SK-N-SH treated with all-trans-retinoic acid at 6 μM for 48 hours (cell line): ENCODE results near the gene WWC1.

Experiments used
- ATAC-seq: fragments of 200-7000 bp; cut with Tn5 transposase; 3 replicates; pipeline ENCODE4 v1.9.1; 2020; ENCODE audit warnings: mild to moderate bottlenecking, moderate library complexity
- ARNTL ChIP-seq: fragments of 450-650 bp; formaldehyde crosslinking; IDR thresholded peaks from 2 replicates; pipeline ENCODE4 v1.5.0; 2020; ENCODE audit warnings: low read depth, mild to moderate bottlenecking, moderate library complexity, borderline replicate concordance
- BACH2 ChIP-seq: fragments of 250-450 bp; sonication (Bioruptor Pico); IDR thresholded peaks from 2 replicates; pipeline ENCODE4 v1.9.0; 2021; ENCODE audit warnings: mild to moderate bottlenecking, borderline replicate concordance
- CREB5 ChIP-seq: fragments of 250-450 bp; sonication (Bioruptor Pico); IDR thresholded peaks from 2 replicates; pipeline ENCODE4 v1.5.1; 2020; ENCODE audit warnings: low read depth, mild to moderate bottlenecking, moderate library complexity
- CSDC2 ChIP-seq: fragments of 250-450 bp; sonication (Bioruptor Pico); IDR thresholded peaks from 2 replicates; pipeline ENCODE4 v1.5.0; 2020; ENCODE audit warnings: mild to moderate bottlenecking, moderate library complexity
- CSRNP3 ChIP-seq: fragments of 250-450 bp; sonication (Bioruptor Pico); IDR thresholded peaks from 2 replicates; pipeline ENCODE4 v1.5.1; 2021; ENCODE audit warnings: mild to moderate bottlenecking, moderate library complexity
- ESRRG ChIP-seq: fragments of 250-450 bp; sonication (Bioruptor Pico); IDR thresholded peaks from 2 replicates; pipeline ENCODE4 v1.6.1; 2021; ENCODE audit warnings: mild to moderate bottlenecking
- GLIS3 ChIP-seq: fragments of 250-450 bp; sonication (Bioruptor Pico); IDR thresholded peaks from 2 replicates; pipeline ENCODE4 v1.5.0; 2020; ENCODE audit warnings: mild to moderate bottlenecking, moderate library complexity
- ISL1 ChIP-seq: fragments of 250-450 bp; sonication (Bioruptor Pico); IDR thresholded peaks from 2 replicates; pipeline ENCODE4 v2.1.2; 2022; ENCODE audit warnings: mild to moderate bottlenecking, moderate library complexity
- OSR1 ChIP-seq: fragments of 250-450 bp; sonication (Bioruptor Pico); IDR thresholded peaks from 2 replicates; pipeline ENCODE4 v1.8.0; 2022; ENCODE audit warnings: moderate library complexity, mild to moderate bottlenecking, inconsistent platforms
- PPARA ChIP-seq: fragments of 250-450 bp; sonication (Bioruptor Pico); IDR thresholded peaks from 2 replicates; pipeline ENCODE4 v1.5.0; 2020; ENCODE audit warnings: mild to moderate bottlenecking, borderline replicate concordance
- RARB ChIP-seq: fragments of 250-450 bp; sonication (Bioruptor Pico); IDR thresholded peaks from 2 replicates; pipeline ENCODE4 v1.8.0; 2021; ENCODE audit warnings: mild to moderate bottlenecking, moderate library complexity
- SNAI2 ChIP-seq: fragments of 250-450 bp; sonication (Bioruptor Pico); IDR thresholded peaks from 2 replicates; pipeline ENCODE4 v1.5.0; 2020; ENCODE audit warnings: mild to moderate bottlenecking, moderate library complexity
- TCF4 ChIP-seq: fragments of 250-450 bp; sonication (Bioruptor Pico); IDR thresholded peaks from 2 replicates; pipeline ENCODE4 v1.8.0; 2021; ENCODE audit warnings: mild to moderate bottlenecking, moderate library complexity, borderline replicate concordance
- TOX ChIP-seq: fragments of 250-450 bp; sonication (Bioruptor Pico); IDR thresholded peaks from 2 replicates; pipeline ENCODE4 v1.8.0; 2021; ENCODE audit warnings: mild to moderate bottlenecking, moderate library complexity, borderline replicate concordance
- ZC3H10 ChIP-seq: fragments of 250-450 bp; sonication (Bioruptor Pico); IDR thresholded peaks from 2 replicates; pipeline ENCODE4 v1.5.1; 2021; ENCODE audit warnings: mild to moderate bottlenecking, moderate library complexity
- ZFP3 ChIP-seq: fragments of 250-450 bp; sonication (Bioruptor Pico); IDR thresholded peaks from 2 replicates; pipeline ENCODE4 v1.5.0; 2020; ENCODE audit warnings: mild to moderate bottlenecking, moderate library complexity
- ZFP30 ChIP-seq: fragments of 450-650 bp; formaldehyde crosslinking; IDR thresholded peaks from 2 replicates; pipeline ENCODE4 v1.5.0; 2022; ENCODE audit warnings: mild to moderate bottlenecking, moderate library complexity
- ZNF565 ChIP-seq: fragments of 450-650 bp; formaldehyde crosslinking; conservative IDR thresholded peaks from 2 replicates; pipeline ENCODE4 v1.5.0; 2020; ENCODE audit warnings: low read depth, mild to moderate bottlenecking, moderate library complexity
- ZNF70 ChIP-seq: fragments of 450-650 bp; formaldehyde crosslinking; IDR thresholded peaks from 2 replicates; pipeline ENCODE4 v1.5.0; 2020; ENCODE audit warnings: mild to moderate bottlenecking, moderate library complexity
- ZNF8 ChIP-seq: fragments of 450-650 bp; formaldehyde crosslinking; IDR thresholded peaks from 2 replicates; pipeline ENCODE4 v1.5.0; 2020; ENCODE audit warnings: mild to moderate bottlenecking, moderate library complexity
- TF ChIP-seq, protein P1 (sequence below): fragments of 250-450 bp; sonication (Bioruptor Pico); IDR thresholded peaks from 2 replicates; pipeline ENCODE4 v1.8.0; 2021; ENCODE audit warnings: low read depth, mild to moderate bottlenecking, moderate library complexity, borderline replicate concordance
- TF ChIP-seq, protein P2 (sequence below): fragments of 250-450 bp; sonication (Bioruptor Pico); IDR thresholded peaks from 2 replicates; pipeline ENCODE4 v1.8.0; 2020; ENCODE audit warnings: mild to moderate bottlenecking, moderate library complexity, borderline replicate concordance

Gene WWC1

GRCh38 chr5:168317521-168318147, 26.2 kb downstream of the WWC1 start (continued):
- TF ChIP-seq BACH2 (CRISPR knock-in tag): no peak
- TF ChIP-seq SNAI2 (CRISPR knock-in tag): peak; percentile 65; the same call in 1 of the 2 replicates
- 0 out of 2 replicates have a peak, but pooled peaks have one; percentile 38 for TF ChIP-seq RARB (CRISPR knock-in tag)
- TF ChIP-seq ZFP30 (CRISPR knock-in tag): peak; percentile 34; the same call in 1 of the 2 replicates
- peak; percentile 86; the same call in 1 of the 2 replicates for TF ChIP-seq ZFP3
- TF ChIP-seq, protein P1, sequence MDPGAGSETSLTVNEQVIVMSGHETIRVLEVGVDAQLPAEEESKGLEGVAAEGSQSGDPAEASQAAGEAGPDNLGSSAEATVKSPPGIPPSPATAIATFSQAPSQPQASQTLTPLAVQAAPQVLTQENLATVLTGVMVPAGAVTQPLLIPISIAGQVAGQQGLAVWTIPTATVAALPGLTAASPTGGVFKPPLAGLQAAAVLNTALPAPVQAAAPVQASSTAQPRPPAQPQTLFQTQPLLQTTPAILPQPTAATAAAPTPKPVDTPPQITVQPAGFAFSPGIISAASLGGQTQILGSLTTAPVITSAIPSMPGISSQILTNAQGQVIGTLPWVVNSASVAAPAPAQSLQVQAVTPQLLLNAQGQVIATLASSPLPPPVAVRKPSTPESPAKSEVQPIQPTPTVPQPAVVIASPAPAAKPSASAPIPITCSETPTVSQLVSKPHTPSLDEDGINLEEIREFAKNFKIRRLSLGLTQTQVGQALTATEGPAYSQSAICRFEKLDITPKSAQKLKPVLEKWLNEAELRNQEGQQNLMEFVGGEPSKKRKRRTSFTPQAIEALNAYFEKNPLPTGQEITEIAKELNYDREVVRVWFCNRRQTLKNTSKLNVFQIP (CRISPR knock-in tag): 0 out of 2 replicates have a peak, but pooled peaks have one; percentile 27
- TF ChIP-seq CSRNP3 (CRISPR knock-in tag): no peak
- TF ChIP-seq, protein P2, sequence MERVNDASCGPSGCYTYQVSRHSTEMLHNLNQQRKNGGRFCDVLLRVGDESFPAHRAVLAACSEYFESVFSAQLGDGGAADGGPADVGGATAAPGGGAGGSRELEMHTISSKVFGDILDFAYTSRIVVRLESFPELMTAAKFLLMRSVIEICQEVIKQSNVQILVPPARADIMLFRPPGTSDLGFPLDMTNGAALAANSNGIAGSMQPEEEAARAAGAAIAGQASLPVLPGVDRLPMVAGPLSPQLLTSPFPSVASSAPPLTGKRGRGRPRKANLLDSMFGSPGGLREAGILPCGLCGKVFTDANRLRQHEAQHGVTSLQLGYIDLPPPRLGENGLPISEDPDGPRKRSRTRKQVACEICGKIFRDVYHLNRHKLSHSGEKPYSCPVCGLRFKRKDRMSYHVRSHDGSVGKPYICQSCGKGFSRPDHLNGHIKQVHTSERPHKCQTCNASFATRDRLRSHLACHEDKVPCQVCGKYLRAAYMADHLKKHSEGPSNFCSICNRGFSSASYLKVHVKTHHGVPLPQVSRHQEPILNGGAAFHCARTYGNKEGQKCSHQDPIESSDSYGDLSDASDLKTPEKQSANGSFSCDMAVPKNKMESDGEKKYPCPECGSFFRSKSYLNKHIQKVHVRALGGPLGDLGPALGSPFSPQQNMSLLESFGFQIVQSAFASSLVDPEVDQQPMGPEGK (CRISPR knock-in tag): no peak

GRCh38 chr5:168318240-168318639, 26.8 kb downstream of the WWC1 start:
- TF ChIP-seq SNAI2 (CRISPR knock-in tag): no peak
- TF ChIP-seq PPARA (CRISPR knock-in tag): no peak
- TF ChIP-seq ZFP30 (CRISPR knock-in tag): no peak
- TF ChIP-seq ZC3H10 (CRISPR knock-in tag): no peak
- no peak for TF ChIP-seq GLIS3
- TF ChIP-seq BACH2 (CRISPR knock-in tag): no peak
- TF ChIP-seq ESRRG (CRISPR knock-in tag): no peak
- no peak for TF ChIP-seq ZNF565 (CRISPR knock-in tag)
- no peak for TF ChIP-seq CSDC2 (CRISPR knock-in tag)
- no peak for TF ChIP-seq ZNF70
- no peak for TF ChIP-seq ARNTL (CRISPR knock-in tag)
- TF ChIP-seq TCF4 (CRISPR knock-in tag): no peak
- no peak for TF ChIP-seq CREB5 (CRISPR knock-in tag)
- no peak for ATAC-seq

GRCh38 chr5:168319774-168320173, 28.3 kb downstream of the WWC1 start:
- no peak for TF ChIP-seq CREB5 (CRISPR knock-in tag)
- TF ChIP-seq ISL1 (CRISPR knock-in tag): no peak
- no peak for TF ChIP-seq ESRRG (CRISPR knock-in tag)
- TF ChIP-seq TOX (CRISPR knock-in tag): no peak
- no peak for TF ChIP-seq ZNF70
- TF ChIP-seq OSR1 (CRISPR knock-in tag): no peak
- no peak for TF ChIP-seq ZNF8
- no peak for TF ChIP-seq PPARA (CRISPR knock-in tag)
- TF ChIP-seq SNAI2 (CRISPR knock-in tag): no peak
- no peak for TF ChIP-seq BACH2 (CRISPR knock-in tag)
- TF ChIP-seq ZC3H10 (CRISPR knock-in tag): no peak
- TF ChIP-seq RARB (CRISPR knock-in tag): no peak

More at GRCh38 chr5:168319774-168320173, 28.3 kb downstream of the WWC1 start:
- no peak for ATAC-seq
